Parathyroid adenoma (tissue), 2 donors: ENCODE measurements around the gene CEACAM8.
"Not testable (repeated sequence)": the region's sequence is repeated elsewhere in the genome, so short reads cannot be mapped to it uniquely, and the experiment has no call there.

Experiments used
- H2AFZ ChIP-seq: fragments of 300-600 bp; sonication (generic); one replicate; pipeline ENCODE4 v1.7.0; 2017; ENCODE audit warnings: antibody characterized with exemption, mild to moderate bottlenecking
- H3K27ac ChIP-seq: fragments of 300-600 bp; sonication (generic); one replicate; pipeline ENCODE4 v1.7.0; 2017
- H3K27me3 ChIP-seq: fragments of 300-600 bp; sonication (generic); one replicate; pipeline ENCODE4 v1.7.0; 2017; ENCODE audit warnings: low read length; ENCODE audit not compliant: control insufficient read depth, insufficient read depth
- H3K36me3 ChIP-seq: fragments of 300-600 bp; sonication (generic); one replicate; pipeline ENCODE4 v1.7.0; 2017; ENCODE audit warnings: low read length; ENCODE audit not compliant: control insufficient read depth, insufficient read depth
- H3K4me1 ChIP-seq: fragments of 300-600 bp; sonication (generic); one replicate; pipeline ENCODE4 v1.7.0; 2017; ENCODE audit warnings: control low read depth
- H3K4me2 ChIP-seq: fragments of 300-600 bp; sonication (generic); one replicate; pipeline ENCODE4 v1.7.0; 2017; ENCODE audit warnings: low read length
- H3K4me3 ChIP-seq: fragments of 300-600 bp; sonication (generic); one replicate; pipeline ENCODE4 v1.7.0; 2017; ENCODE audit warnings: low read depth, low read length
- H3K79me2 ChIP-seq: fragments of 300-600 bp; sonication (generic); one replicate; pipeline ENCODE4 v1.7.0; 2017; ENCODE audit warnings: control low read depth
- H3K9ac ChIP-seq: fragments of 300-600 bp; sonication (generic); one replicate; pipeline ENCODE4 v1.7.0; 2017; ENCODE audit warnings: mild to moderate bottlenecking
- H3K9me3 ChIP-seq: fragments of 300-600 bp; sonication (generic); one replicate; pipeline ENCODE4 v1.7.0; 2017; ENCODE audit warnings: low read length; ENCODE audit not compliant: control insufficient read depth
- CTCF ChIP-seq: fragments of 300-600 bp; sonication (generic); IDR thresholded peaks from one replicate; pipeline ENCODE4 v1.7.0; 2017; ENCODE audit warnings: antibody characterized with exemption, mild to moderate bottlenecking
- donor health status: primary hyperparathyroidism.

CEACAM8 gene

GRCh38 chr19:42555317-42555716 is 39.4 kb downstream of the CEACAM8 start:
- no peak overlapping the region for H3K4me2 ChIP-seq
- H3K27ac ChIP-seq = no peak overlapping the region
- no peak overlapping the region for H2AFZ ChIP-seq
- H3K9ac ChIP-seq = no peak overlapping the region
- H3K4me1 ChIP-seq = no peaks in the 10 kb centered on the region
- H3K4me3 ChIP-seq = no peak overlapping the region
- H3K79me2 ChIP-seq = no peaks in the 10 kb centered on the region
- H3K9me3 ChIP-seq = no peaks in the 10 kb centered on the region
- H3K36me3 ChIP-seq = no peaks in the 10 kb centered on the region
- TF ChIP-seq CTCF = no peak
- no peaks in the 10 kb centered on the region for H3K27me3 ChIP-seq

GRCh38 chr19:42554046-42554575 is 40.6 kb downstream of the CEACAM8 start:
- H3K4me1 ChIP-seq = no peaks in the 10 kb centered on the region
- no peaks in the 10 kb centered on the region for H3K36me3 ChIP-seq
- TF ChIP-seq CTCF = no peak
- H3K27ac ChIP-seq = no peak overlapping the region
- no peaks in the 10 kb centered on the region for H3K79me2 ChIP-seq
- no peak overlapping the region for H2AFZ ChIP-seq
- H3K9me3 ChIP-seq = no peaks in the 10 kb centered on the region
- no peaks in the 10 kb centered on the region for H3K27me3 ChIP-seq
- H3K4me2 ChIP-seq = no peak overlapping the region
- H3K9ac ChIP-seq = no peak overlapping the region
- no peak overlapping the region for H3K4me3 ChIP-seq

- no peak for TF ChIP-seq CTCF
- H3K4me1 ChIP-seq = no peaks in the 10 kb centered on the region
- H3K27me3 ChIP-seq = no peaks in the 10 kb centered on the region
- H3K36me3 ChIP-seq = no peaks in the 10 kb centered on the region
- no peaks in the 10 kb centered on the region for H3K79me2 ChIP-seq
- H3K4me2 ChIP-seq = no peak overlapping the region
- H3K27ac ChIP-seq = no peak overlapping the region
- H3K4me3 ChIP-seq = no peak overlapping the region
- no peak overlapping the region for H2AFZ ChIP-seq
- no peaks in the 10 kb centered on the region for H3K9me3 ChIP-seq
- no peak overlapping the region for H3K9ac ChIP-seq
These were observed 41.3 kb downstream of the CEACAM8 start for GRCh38 chr19:42553292-42554045.

- Histone ChIP-seq H3K27me3 (no peaks in the 10 kb centered on the region), H3K79me2 (no peaks in the 10 kb centered on the region), H3K4me2 (no peak overlapping the region), H2AFZ (no peak overlapping the region), H3K36me3 (no peaks in the 10 kb centered on the region), H3K27ac (no peak overlapping the region), H3K9ac (no peak overlapping the region), H3K4me3 (no peak overlapping the region), H3K9me3 (no peaks in the 10 kb centered on the region), H3K4me1 (no peaks in the 10 kb centered on the region)
- TF ChIP-seq CTCF = no peak
These were observed 42.3 kb downstream of the CEACAM8 start for GRCh38 chr19:42552086-42553065.

- not testable (repeated sequence) for H2AFZ ChIP-seq, H3K27ac ChIP-seq, H3K4me1 ChIP-seq, H3K9ac ChIP-seq, H3K4me3 ChIP-seq, H3K36me3 ChIP-seq, H3K4me2 ChIP-seq, H3K79me2 ChIP-seq, H3K9me3 ChIP-seq, H3K27me3 ChIP-seq
These were observed 44.2 kb downstream of the CEACAM8 start for GRCh38 chr19:42550521-42550920.

GRCh38 chr19:42549067-42549466 is 45.7 kb downstream of the CEACAM8 start:
- not testable (repeated sequence) for H3K4me1 ChIP-seq, H3K36me3 ChIP-seq, H3K79me2 ChIP-seq, H2AFZ ChIP-seq, H3K4me2 ChIP-seq, H3K27me3 ChIP-seq, H3K27ac ChIP-seq, H3K9ac ChIP-seq, H3K9me3 ChIP-seq, H3K4me3 ChIP-seq
